Epithelial cell of proximal tubule (primary cell): Measurements from ENCODE around the gene TNIK. TPM values are rescaled to one million over a fixed set of nuclear protein-coding genes. Genes with fewer than 3 reads are reported as not detected.

Experiments used
- DNase-seq: peaks from one replicate; pipeline ENCODE4 v3.0.0-alpha.2; 2011; ENCODE audit warnings: low read depth
- H3K4me3 ChIP-seq: 2 replicates; pipeline ENCODE4 v1.5.1; 2011; ENCODE audit warnings: low read depth, mild to moderate bottlenecking, low read length
- CTCF ChIP-seq: conservative IDR thresholded peaks from 2 replicates; pipeline ENCODE4 v1.5.1; 2012; ENCODE audit warnings: low read depth, mild to moderate bottlenecking, low read length
- total RNA-seq: library from RNA; depleted of rRNA; stranded (reverse); fragments of >200 nt; gene quantifications from 2 replicates; pipeline ENCODE4 v1.2.3, GENCODE V29; 2015

TNIK gene
- total RNA-seq, 1 donor from 2014 or later = 11.8 TPM

GRCh38 chr3:171503817-171504216 is 43.6 kb upstream of the TNIK start:
- no peak overlapping the region for H3K4me3 ChIP-seq
- no peak for TF ChIP-seq CTCF
- DNase-seq = no peak

- no peak for DNase-seq
- H3K4me3 ChIP-seq = no peak overlapping the region
- no peak for TF ChIP-seq CTCF
Measured at GRCh38 chr3:171498921-171499320, 38.7 kb upstream of the TNIK start.

GRCh38 chr3:171497468-171497867 is 37.3 kb upstream of the TNIK start:
- H3K4me3 ChIP-seq = no peak overlapping the region
- no peak for DNase-seq
- no peak for TF ChIP-seq CTCF

GRCh38 chr3:171495413-171495812 is 35.2 kb upstream of the TNIK start:
- no peak for DNase-seq
- H3K4me3 ChIP-seq = no peak overlapping the region
- TF ChIP-seq CTCF = no peak

GRCh38 chr3:171494457-171495109 is 34.4 kb upstream of the TNIK start:
- no peak for DNase-seq
- no peak overlapping the region for H3K4me3 ChIP-seq
- no peak for TF ChIP-seq CTCF

- no peak overlapping the region for H3K4me3 ChIP-seq
- no peak for TF ChIP-seq CTCF
Measured at GRCh38 chr3:171491361-171491760, 31.2 kb upstream of the TNIK start.

GRCh38 chr3:171490901-171491300 is 30.7 kb upstream of the TNIK start:
- no peak overlapping the region for H3K4me3 ChIP-seq
- TF ChIP-seq CTCF = no peak
- no peak for DNase-seq

More at GRCh38 chr3:171491361-171491760, 31.2 kb upstream of the TNIK start:
- DNase-seq = no peak
